Stimulated activated CD4-positive, alpha-beta T cell treated with anti-CD3 and anti-CD28 coated beads, Interleukin-15, amount 100 ng/mL, for 24 hours (primary cell): ENCODE results near the gene B9D1.
A peak's percentile ranks its signal among the peaks of the same experiment; 100 is the strongest.

Source experiments
- DNase-seq: peaks from one replicate; pipeline ENCODE4 v3.0.0-alpha.2; 2020

The B9D1 gene

DNA sequence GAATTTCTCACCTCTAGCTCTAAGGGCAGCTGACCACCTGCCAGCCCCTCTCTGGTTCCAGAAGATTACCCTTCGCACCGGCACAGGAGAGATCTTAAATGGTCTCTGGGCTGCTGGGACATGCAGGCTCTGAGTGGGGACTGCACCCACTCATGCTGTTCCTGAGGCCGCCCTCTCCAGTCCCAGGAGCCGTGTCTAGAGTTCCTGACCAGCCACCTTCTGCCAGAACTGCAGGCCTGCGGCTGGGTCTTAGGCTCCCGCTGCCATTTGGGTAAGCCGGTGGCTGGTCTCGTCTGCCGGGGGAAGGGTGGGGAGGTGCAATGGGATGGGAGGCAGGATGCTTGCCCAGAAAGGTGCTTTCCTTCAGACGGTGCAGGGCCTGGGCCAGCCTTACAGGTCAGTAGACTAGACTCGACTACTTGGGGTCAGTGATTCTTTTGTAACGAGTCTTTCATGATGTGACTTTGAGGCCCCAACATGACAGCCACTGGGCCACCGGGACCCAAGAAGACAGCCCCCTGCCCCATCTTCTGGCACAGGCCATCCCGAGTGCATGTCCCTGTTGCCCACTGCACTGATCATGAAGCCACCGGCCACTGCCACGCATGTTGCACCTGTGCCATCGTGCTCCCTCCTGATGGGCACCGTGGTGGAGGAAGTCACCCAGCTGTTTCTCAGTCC is 26.4 kb downstream of the B9D1 start:
- DNase-seq, result no peak

DNA sequence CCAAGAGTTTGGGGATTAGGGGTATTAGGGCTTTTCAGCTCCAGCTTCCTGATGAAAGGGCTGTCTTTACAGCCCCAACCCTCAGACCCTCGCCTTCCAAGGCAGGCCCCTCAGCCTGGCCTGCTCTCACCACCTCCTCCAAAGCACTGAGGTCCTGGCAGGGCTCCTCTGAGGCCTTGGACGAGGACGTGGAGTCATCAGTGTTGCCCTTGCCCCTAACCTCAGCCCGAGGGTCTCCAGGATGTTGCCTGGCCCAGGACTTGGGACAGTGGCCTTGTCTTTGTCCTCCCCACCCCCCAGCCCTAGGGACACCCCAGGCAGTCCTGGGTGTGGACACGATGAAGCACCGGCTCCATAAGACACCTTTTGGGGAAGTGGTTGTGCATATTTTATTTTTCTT is 28.2 kb downstream of the B9D1 start:
- DNase-seq, result no peak

DNA sequence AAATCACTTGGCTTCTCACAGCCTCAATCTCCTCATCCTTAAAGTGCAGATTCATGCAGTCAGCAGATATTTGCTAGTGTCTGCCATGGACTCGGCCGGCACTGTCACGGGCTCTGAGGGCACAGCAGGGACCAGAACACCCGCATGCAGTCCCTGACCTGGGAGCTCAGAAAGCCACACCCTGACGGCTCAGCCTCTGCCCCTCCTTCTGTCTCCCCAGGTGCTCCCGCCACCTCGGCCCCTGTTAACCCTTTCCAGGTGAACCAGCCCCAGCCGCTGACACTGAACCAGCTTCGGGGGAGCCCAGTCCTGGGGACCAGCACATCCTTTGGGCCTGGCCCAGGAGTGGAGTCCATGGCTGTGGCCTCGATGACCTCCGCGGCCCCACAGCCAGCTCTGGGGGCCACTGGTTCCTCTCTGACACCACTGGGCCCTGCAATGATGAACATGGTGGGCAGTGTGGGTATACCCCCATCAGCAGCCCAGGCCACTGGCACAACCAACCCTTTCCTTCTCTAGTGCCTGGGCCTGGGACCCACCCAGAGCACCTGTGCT is 28.7 kb downstream of the B9D1 start:
- DNase-seq, result no peak

DNA sequence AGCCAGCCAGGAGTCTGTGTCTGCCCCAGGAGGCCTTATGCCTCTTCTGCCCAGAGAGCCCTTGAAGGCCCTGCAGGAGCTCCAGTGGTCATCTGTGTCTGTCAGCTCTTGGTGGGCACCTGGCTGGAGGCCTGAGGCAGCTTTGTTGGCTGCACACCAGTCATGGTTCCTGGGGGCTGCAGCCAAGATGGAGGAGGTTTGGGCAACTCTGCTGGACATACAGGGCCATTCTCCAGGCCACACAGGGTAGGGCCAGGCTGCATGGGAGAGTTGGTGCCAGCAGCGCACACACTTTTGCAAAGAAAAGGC is 29.4 kb downstream of the B9D1 start:
- no peak for DNase-seq

DNA sequence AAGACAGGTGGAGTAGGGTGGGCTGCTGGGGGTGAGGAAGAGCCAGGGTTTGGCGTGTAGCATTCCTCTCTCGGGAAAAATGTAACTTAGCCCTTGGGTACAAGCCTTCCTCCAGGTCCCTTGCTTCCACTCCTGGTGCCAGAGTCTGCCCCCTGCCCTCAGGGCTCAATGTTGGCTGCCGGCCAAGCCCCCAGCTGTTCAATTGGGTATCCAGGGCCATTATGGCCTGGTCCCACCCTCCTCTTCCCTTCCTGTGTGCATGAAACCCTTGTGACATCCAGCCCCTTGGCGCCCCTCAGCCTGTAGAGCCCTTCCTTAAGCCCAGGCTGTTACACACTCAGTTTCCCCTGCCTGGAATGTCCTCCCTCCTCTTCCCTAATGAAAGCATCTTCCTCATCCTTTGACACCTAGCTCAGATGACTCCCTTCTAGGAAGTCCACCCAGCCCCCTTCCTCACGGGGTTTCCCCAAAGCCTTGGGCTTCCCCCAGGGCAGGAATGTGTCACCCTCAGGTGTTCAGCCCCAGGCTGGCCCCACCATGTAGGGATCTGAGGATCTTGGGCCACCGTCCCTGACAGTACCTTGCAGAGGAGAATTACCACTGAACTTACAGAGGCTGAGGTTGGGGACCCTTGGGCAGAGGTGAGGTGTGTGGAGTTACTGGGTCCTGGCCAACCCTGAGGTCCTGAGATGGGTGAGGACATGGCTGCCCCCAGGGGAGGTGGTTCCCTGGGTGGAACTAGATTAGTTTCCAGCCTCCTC is 30.0 kb downstream of the B9D1 start:
- peak; percentile 23 for DNase-seq

DNA sequence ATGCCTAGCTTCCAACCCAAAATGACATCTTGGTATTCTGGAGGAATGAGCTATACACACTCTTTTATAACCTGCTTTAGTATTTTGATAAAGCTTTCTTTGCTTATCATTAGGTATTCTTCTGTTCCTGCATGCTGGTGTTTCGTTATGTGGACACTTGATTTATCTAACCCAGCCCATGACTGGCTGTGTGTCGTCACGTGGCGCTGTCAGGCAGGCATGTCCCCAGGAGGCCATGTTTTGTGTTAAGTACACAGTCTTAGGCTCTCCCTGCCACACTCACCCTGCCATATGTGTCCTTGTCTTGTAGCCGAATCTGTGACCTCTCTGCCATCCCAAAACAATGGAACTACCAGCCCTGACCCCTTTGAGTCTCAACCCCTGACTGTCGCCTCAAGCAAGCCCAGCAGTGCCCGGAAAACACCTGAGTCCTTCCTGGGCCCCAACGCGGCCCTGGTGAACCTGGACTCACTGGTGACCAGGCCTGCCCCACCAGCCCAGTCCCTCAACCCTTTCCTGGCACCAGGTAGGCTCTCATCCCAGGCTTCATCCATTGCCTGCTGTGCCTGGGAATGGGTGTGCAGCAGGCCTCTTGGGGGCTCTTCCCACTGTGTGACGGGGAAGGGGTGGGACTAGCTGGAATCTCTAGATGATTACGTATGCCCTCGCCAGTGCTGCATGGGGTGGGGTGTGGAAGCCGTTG is 30.8 kb downstream of the B9D1 start:
- no peak for DNase-seq

DNA sequence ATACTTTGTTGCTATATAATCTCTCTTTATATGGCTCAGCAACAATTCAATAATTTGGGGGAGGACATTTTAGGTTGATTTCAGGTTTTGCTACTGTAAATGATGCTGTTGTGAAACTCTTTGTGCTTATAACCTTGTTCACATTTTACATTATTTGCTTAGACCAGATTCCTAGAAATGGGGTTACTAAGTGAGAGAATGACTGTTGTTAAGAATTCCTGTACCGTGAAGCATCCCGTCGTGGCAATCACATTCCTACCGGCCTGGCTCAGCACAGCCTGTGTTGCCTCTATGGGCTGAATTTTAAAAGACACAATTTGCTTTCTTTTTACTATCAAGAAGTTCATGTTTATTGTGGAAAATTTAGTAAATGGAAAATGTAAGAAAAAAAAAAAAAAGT is 31.4 kb downstream of the B9D1 start:
- no peak for DNase-seq

DNA sequence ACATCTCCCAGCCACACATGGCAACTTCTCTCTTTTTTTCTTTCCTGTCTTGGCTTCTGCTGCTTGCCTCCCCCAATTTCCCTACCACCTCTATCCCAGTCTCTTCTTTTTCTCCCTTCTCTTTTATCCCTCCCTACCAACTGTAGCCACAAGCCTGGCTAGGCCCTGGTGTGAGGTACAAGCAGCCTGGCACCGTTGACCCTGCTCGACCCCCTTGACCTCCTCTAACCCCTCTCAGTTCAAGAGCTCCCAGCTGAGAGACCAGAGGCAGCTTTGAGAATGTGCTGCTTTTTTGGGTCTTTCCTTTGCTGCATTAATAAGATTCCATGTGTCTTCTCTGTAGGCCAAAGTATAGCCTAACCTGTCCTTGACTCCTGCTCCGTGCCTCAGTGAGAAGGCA is 32.3 kb downstream of the B9D1 start:
- DNase-seq, result no peak

DNA sequence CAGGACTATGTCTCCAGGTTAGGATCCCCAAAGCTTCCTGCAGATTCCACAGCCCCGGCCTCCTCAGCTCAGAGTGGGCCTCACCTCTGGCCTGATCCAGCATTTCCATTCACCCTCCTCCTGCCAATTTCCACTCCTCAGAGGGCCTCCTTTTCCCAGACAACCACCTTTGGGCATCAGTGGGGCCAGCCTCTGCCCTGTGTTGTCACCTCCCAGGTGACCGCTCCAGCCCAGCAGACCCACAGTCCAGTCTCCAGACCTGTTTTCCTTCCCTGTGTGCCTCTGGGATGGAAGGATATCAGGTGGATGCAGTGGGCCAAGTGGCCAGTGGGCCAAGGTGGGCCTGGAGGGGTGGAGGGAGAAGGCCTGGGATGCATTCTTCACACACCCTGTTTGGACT is 32.7 kb downstream of the B9D1 start:
- DNase-seq, result no peak

DNA sequence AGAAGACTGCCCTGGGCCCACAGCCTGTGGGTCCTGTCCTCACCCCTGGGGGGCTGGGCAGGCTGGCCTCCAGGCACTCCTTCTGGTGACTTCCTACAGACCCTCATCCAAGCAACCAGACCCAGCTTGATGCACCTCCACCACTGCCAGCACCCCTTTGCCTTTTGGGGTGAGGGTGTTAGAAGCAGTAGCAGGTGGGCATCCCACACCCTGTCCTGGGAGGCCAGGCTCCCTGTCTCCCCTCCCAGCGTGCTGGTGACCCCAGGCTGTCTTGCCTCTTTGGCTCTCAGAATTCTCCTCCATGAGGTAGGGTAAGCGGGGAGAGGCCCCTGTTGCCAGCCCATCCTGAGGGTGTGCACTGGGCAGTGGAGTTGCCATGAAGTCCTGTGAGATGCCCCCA is 33.4 kb downstream of the B9D1 start:
- DNase-seq, result no peak

DNA sequence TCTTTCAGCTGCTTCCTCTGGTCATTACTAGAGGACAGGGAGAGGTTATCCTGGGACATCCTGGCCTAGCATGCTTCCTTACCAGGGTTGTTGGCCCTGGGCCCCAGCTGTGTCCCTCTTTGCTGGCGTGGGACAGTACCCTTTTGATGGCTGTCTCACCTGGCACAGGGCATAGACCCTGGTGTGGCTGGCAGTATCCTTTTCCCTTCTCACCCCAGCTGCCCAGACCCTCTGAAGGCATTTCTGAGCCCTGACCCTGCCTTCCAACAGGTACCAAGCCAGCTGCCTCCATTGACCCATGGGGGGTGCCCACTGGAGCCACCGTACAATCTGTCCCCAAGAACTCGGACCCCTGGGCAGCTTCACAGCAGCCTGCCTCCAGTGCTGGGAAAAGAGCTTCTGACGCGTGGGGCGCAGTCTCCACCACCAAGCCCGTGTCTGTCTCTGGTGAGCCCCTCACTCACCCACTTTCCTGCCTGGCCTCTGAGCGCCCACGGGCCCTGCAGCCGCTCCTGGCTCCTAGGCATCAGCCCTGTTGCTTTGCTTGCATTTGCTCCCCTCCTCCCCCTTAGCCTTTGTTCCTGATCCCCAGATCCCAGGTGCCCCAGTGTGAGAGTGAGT is 34.0 kb downstream of the B9D1 start:
- no peak for DNase-seq

DNA sequence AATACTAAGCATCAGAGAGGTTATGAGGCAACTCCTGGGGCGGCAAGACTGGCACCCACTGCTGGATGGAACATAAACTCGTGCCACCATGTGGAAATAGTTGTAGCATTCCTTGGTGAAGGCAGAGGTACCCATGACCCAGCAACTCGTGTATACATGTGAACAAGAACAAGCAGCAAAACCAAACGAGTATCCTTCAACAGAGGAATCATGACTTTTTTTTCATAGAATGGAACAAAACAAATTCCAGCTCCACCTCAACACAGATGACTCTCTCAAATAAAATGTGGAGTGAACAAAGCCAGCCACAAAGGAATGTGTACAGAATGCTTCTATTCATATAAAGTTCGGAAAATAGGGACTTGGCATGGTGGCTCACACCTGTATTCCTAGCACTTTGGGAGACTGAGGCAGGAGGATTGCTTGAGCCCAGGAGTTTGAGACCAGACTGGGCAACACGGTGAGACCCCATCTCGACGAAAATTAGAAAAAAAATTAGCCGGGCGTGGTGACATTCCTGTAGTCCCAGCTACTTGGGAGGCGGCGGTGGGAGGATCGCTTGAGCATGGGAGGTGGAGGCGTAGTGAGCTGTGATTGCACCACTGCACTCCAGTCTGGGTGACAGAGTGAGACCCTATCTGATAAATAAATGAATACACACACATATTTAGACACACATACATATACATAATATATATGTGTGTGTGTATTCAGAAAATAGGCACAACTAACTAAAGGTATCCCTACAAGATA is 35.3 kb downstream of the B9D1 start:
- no peak for DNase-seq

DNA sequence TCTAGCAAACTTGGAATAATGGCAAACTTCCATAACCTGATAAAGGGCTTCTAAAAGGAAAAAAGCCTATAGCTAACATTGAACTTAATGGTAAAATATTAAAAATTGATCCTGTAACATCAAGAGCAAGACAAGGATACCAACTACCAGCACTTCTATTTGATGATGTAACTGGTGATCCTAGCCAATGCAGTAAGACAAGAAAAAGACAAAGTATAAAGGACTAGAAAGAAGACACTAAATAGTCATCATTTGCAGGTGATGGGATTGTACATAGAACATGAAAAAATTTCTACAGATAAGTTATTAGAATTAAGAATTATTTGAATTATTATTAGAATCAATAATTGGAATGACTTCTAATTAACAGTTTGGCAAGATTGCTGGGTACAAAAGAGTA is 37.0 kb downstream of the B9D1 start:
- no peak for DNase-seq

DNA sequence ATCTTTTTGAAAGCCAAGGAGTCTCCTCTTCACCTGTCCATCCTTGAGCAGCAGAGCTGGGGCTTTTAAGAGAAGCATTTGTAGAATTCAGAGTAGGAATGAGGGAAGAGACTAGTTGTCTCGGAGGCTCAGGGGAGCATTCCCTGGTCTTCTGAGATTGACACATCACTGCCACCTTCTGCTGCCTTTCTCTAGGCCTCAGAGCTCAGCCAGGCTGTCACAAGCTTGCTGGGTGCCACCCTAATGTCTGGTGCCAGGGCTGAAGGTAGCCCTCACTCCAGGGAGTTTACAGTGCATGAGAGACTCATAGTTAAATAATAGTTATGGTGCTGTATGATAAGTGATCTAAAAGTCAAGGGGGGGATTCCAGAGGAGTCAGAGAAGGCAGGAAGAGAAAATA is 39.7 kb downstream of the B9D1 start:
- no peak for DNase-seq

DNA sequence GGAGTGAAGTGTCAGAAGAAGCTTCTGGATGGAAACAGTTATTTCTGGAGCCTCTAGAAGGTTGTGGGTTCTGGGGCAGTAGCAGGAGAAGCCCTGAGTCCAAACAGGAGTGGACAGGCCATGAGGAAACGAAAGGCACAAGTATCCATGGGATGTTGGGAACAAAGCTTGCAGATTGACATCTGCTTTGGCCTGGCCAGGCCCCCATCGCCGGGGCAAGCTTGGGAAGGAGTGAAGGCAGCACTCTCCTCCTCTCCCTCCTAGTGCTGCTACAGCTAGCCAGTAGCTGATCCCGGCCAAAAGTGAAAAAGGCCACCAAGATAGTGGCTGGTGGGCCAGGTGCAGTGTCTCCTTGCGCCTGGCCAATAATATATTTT is 40.4 kb downstream of the B9D1 start:
- no peak for DNase-seq

DNA sequence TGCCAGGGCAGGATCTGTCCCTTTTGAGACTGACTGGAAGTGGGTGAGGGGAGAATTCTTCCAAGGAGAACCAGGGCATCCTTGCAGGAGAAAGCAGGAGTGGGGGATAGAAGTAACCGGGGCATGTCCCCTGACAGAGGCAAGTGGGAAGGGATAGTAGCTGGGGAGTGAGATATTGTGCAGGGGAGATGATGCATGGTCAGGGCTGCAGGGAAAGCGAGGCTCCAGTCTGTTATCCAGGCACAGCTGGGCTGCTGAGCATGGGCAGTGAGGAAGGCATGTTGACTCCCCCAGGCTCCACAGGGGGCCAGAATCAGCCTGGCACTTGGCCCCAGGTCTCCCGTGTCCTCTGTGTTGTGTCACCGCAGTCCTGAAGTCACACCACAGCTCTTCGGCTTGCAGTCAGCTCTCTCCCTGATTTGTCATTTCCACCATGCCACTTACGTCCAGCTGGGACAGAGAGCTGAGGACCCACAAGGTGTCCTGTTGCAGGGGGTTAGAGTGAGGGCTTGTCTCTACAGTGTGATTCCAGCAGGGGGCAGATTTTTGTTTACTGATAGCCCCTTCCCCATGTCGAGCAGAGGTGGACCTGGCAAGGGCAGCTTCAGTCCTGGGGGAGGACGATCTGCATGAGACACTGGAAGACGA is 40.9 kb downstream of the B9D1 start:
- DNase-seq, result no peak

DNA sequence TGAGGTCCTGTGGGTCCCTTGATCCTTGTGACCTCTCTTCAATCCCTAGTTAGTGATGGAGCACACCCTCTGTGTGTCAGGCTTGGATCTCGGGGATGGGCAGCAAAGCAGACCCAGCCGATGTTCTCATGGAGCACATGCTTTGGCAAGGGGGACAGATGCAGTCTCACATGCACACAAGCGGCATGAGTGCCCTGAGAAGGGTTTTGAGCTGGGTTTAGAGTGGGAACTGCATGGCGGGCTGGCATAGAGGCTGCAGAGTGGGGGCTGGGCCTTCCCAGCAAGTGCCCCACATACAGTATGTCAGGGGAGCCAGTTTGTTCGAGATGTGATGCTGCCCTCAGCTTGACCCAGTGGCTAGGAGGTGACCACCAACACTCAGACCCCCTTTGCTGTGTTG is 41.6 kb downstream of the B9D1 start:
- no peak for DNase-seq

DNA sequence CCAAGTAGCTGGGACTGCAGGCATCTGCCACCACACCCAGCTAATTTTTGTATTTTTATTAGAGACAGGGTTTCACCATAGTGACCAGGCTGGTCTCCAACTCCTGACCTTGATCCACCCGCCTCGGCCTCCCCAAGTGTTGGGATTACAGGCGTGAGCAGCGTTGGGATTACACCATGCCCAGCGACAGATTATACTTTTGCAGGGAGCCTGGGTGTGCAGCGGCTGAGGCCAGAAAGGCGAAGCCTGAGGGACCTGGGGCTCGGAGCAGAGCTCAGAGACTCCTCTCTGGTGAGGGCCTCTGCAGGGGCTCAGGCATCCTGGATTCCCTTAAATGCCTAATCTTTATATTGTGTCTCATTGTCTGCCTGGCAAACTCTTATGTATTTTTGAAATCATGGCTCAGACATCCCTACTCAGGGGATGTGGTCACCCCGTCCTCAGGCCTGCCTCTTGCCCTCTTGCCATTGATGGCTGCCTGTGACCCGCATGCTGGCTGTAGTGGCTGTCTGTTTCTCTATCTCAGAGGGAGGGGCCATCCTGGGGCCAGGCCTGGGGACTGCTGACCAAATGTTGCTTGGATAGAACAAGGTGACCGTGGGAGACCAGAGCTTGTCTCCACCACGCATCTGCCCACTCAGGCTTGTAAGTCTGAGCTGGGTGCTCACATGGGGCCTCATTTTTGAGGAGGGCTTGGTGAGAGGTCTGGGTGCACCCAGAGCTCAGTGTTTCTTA is 42.6 kb downstream of the B9D1 start:
- DNase-seq, result no peak

DNA sequence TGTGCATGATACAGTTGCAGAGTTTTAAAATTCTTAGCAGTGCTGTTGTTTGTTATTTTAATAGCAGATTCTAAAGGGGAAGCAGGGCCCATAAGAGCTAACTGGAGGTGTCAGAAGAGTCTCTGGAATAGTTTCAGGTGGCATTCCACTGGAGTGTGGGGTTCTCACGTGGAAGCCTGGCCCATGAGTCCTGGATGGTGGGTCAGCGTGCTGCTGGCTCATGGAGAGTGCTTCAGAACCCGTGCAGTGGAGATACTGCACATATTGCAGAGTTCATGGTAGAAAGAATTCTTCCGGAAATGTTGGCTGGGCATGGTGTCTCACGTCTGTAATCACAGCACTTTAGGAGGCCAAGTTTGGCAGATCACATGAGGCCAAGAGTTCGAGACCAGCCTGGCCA is 43.9 kb downstream of the B9D1 start:
- DNase-seq, result no peak

DNA sequence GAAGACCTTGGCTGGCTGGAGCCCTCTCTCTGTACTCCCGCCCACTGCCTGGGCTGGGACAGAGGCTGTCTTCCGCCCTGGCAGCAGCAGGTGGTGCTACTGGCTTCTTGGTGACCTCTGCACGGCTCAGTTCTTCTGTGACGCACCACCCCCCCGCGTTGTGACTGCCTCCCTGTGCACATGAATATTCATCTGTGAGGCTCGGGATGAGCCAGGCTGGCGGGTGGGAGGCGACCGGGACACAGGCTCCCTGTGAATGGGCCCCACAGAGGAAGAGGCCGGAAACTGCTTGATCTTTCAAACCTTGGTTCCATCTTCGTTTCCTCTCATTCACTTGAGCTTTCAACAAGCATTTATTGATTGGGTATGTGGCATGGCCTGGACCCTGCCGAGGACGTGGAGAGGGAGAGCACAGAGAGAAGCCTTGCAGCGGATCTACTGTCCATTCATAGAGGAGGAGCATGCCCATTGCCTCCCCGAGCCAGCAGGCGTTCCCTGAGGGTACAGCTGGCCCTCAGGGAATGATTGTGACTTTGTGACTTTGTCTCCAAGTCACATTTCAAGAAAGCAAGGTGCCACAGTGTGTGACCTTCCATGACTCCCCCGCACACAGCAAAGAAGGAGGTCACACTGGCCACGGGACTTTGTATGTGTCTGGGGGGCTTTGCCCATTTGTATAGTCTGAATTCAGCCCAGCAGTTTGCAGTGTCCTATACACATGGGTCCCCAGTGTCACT is 45.0 kb downstream of the B9D1 start:
- no peak for DNase-seq

DNA sequence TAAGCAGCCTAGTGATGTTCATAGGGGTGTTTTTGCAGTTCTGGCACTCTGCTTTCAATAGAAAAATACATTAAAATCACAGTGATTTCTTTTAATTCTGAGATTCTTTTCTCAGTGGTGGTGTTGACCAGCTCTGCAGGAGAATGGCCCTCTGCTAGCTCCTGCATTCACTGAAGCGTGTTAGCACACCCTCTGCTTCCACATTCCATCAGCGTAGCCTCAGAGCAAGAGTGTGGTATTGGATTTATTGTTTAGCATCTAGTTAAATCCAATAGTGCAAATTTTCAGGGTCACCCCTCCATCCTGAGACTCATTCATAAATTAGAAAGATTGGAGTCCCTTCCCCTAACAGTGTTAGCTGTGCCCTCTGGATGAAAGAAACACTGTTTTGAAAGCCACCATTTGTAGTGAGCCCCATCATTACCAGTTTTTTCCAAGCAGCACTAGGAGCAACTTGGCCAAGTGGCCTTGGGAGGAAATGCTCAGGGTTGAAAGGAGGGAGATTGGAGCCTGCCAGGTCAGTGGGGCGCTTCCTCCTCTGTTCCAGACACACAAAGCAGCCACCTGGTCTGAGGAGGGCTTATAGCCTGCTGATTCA is 45.7 kb downstream of the B9D1 start:
- no peak for DNase-seq
